SKM-1 treated with dmso at 0.1 percent for 144 hours (cell line): ENCODE results near the gene CCDC40.

Experiments used
- DNase-seq: peaks from one replicate; lab custom pipeline; 2025; ENCODE audit not compliant: unreplicated experiment; lab: John Stamatoyannopoulos, UW

The CCDC40 gene

DNA sequence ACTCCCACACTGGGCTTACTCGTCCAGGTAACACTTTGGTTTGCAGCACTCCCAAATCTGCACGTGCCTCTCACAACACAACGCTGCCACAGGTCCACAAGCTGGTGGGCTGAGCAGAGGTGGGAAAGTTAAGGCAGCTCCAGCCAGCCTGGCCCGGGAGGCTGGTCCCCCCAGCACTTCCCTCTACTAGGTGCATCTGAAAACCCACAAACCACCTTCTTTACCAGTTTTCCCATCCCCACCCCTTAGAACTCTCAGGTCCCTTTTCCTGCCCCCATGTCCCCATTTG, 63.5 kb downstream of the CCDC40 start:
- DNase-seq: no peak

DNA sequence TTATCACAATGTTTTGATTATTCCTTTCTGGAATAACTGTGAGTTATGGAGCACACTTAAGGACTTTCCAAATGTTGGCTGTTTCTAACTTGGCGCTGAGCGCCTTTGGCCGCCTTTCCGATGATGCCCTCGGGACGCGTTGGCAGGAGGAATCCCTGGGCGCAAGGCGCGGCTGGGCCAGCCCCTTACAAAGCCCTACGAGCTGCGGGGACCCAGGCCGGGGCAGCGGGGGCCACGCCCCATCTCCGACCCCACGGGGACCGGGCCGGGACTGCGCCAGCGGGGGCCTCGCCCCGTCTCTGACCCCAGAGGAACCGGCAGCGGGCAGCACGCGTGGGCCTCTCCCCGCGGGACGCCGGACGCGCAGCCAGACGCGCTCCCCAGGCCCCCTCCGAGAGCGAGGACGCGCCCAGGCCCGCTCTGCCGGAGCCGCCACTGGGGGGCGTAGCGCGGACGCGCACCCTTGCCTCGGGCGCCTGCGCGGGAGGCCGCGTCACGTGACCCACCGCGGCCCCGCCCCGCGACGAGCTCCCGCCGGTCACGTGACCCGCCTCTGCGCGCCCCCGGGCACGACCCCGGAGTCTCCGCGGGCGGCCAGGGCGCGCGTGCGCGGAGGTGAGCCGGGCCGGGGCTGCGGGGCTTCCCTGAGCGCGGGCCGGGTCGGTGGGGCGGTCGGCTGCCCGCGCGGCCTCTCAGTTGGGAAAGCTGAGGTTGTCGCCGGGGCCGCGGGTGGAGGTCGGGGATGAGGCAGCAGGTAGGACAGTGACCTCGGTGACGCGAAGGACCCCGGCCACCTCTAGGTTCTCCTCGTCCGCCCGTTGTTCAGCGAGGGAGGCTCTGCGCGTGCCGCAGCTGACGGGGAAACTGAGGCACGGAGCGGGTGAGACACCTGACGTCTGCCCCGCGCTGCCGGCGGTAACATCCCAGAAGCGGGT, 64.8 kb downstream of the CCDC40 start, which contains the start of gene GAA:
TSS of gene GAA (plus strand) at position 571 of the 935 bp plus-strand sequence. CDS start 3,006 bp downstream, outside the sequence.
- peak; percentile 58 for DNase-seq

DNA sequence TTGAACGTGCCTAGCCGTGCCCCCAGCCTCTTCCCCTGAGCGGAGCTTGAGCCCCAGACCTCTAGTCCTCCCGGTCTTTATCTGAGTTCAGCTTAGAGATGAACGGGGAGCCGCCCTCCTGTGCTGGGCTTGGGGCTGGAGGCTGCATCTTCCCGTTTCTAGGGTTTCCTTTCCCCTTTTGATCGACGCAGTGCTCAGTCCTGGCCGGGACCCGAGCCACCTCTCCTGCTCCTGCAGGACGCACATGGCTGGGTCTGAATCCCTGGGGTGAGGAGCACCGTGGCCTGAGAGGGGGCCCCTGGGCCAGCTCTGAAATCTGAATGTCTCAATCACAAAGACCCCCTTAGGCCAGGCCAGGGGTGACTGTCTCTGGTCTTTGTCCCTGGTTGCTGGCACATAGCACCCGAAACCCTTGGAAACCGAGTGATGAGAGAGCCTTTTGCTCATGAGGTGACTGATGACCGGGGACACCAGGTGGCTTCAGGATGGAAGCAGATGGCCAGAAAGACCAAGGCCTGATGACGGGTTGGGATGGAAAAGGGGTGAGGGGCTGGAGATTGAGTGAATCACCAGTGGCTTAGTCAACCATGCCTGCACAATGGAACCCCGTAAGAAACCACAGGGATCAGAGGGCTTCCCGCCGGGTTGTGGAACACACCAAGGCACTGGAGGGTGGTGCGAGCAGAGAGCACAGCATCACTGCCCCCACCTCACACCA, 65.7 kb downstream of the CCDC40 start:
- peak; percentile 20 for DNase-seq

DNA sequence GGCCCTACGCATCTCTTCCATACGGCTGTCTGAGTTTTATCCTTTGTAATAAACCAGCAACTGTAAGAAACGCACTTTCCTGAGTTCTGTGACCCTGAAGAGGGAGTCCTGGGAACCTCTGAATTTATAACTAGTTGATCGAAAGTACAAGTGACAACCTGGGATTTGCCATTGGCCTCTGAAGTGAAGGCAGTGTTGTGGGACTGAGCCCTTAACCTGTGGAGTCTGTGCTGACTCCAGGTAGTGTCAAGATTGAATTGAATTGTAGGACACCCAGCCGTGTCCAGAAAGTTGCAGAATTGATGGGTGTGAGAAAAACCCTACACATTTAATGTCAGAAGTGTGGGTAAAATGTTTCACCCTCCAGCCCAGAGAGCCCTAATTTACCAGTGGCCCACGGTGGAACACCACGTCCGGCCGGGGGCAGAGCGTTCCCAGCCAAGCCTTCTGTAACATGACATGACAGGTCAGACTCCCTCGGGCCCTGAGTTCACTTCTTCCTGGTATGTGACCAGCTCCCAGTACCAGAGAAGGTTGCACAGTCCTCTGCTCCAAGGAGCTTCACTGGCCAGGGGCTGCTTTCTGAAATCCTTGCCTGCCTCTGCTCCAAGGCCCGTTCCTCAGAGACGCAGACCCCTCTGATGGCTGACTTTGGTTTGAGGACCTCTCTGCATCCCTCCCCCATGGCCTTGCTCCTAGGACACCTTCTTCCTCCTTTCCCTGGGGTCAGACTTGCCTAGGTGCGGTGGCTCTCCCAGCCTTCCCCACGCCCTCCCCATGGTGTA, 66.4 kb downstream of the CCDC40 start:
- DNase-seq: no peak

DNA sequence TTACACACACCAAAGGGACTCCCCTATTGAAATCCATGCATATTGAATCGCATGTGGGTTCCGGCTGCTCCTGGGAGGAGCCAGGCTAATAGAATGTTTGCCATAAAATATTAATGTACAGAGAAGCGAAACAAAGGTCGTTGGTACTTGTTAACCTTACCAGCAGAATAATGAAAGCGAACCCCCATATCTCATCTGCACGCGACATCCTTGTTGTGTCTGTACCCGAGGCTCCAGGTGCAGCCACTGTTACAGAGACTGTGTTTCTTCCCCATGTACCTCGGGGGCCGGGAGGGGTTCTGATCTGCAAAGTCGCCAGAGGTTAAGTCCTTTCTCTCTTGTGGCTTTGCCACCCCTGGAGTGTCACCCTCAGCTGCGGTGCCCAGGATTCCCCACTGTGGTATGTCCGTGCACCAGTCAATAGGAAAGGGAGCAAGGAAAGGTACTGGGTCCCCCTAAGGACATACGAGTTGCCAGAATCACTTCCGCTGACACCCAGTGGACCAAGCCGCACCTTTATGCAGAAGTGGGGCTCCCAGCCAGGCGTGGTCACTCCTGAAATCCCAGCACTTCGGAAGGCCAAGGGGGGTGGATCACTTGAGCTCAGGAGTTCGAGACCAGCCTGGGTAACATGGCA, 67.1 kb downstream of the CCDC40 start:
- DNase-seq: no peak

DNA sequence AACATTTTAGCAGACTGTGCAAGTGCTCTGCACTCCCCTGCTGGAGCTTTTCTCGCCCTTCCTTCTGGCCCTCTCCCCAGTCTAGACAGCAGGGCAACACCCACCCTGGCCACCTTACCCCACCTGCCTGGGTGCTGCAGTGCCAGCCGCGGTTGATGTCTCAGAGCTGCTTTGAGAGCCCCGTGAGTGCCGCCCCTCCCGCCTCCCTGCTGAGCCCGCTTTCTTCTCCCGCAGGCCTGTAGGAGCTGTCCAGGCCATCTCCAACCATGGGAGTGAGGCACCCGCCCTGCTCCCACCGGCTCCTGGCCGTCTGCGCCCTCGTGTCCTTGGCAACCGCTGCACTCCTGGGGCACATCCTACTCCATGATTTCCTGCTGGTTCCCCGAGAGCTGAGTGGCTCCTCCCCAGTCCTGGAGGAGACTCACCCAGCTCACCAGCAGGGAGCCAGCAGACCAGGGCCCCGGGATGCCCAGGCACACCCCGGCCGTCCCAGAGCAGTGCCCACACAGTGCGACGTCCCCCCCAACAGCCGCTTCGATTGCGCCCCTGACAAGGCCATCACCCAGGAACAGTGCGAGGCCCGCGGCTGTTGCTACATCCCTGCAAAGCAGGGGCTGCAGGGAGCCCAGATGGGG, 68.0 kb downstream of the CCDC40 start:
- no peak for DNase-seq

DNA sequence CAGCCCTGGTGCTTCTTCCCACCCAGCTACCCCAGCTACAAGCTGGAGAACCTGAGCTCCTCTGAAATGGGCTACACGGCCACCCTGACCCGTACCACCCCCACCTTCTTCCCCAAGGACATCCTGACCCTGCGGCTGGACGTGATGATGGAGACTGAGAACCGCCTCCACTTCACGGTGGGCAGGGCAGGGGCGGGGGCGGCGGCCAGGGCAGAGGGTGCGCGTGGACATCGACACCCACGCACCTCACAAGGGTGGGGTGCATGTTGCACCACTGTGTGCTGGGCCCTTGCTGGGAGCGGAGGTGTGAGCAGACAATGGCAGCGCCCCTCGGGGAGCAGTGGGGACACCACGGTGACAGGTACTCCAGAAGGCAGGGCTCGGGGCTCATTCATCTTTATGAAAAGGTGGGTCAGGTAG, 68.5 kb downstream of the CCDC40 start:
- DNase-seq: no peak

DNA sequence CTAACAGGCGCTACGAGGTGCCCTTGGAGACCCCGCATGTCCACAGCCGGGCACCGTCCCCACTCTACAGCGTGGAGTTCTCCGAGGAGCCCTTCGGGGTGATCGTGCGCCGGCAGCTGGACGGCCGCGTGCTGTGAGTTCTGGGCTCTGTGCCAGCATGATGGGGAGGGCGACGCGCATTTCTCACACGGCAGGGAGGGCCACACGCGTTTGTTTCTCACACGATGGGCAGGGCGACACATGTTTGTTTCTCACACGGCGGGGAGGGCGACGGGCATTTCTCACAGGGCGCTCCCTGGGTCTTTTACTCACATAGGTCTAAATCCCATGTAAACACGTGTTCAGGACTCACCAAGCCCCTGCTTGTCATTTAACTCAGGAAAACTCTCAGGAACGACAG, 69.3 kb downstream of the CCDC40 start:
- DNase-seq: no peak

DNA sequence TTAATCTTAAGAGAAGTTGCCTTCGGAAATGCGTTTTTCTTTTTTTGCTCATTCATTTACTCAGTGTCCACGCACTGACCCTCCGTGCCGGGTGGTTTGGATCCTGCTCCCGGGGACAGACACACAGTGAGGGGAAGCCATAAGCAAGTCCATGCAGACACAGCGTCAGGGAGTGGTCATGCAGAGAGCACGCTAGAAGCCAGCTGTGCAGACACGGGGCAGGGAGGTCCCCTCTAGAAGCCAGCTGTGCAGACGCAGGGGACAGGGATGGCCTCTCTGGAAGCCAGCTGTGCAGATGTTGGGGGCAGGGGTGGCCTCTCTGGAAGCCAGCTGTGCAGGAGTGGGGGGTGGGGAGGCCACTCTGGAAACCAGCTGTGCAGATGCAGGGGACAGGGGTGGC, 69.7 kb downstream of the CCDC40 start:
- no peak for DNase-seq

DNA sequence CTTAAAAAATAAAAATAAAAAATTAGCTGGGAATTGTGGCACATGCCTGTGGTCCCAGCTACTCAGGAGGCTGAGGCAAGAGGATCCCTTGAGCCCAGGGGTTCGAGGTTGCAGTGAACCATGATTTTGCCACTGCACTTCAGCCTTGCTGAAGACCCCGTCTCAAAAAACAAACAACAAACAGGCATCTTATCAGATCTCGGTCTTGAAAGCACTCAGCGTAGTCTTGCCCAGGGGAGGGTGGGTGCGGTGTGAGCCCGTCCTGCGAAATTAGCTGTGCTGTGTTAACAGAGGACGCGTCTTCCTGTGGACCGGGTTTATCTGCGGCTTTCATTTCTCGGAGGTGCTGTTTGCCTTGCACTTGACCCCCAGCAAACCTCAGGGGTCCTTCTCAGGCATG, 70.3 kb downstream of the CCDC40 start:
- no peak for DNase-seq

DNA sequence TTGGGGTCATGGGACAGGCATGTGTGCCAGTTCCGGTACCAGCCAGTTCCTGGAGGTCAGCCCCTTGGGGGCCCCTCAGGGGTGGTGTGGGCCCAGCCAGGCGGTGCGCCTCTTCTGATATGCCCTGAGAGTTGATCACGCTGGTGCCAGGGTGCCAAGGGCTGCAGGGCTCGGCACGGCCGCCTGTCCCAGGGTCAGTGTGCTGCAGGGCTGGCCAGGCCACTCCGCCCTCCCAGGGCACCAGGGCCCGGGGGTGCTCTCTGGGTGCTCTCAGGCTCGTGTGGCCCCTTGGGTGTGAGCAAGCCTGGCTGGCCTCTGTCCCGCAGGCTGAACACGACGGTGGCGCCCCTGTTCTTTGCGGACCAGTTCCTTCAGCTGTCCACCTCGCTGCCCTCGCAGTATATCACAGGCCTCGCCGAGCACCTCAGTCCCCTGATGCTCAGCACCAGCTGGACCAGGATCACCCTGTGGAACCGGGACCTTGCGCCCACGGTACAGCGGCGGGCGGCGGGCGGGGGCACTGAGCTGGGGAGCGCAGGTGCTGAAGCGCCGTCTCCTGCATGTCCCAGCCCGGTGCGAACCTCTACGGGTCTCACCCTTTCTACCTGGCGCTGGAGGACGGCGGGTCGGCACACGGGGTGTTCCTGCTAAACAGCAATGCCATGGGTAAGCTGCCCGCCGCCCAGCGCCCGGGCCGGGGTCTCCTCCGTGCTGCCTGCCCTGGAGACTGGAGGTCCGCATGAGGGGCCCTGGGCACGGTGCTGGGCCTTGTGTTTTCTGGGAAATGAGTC, 71.0 kb downstream of the CCDC40 start:
- no peak for DNase-seq

DNA sequence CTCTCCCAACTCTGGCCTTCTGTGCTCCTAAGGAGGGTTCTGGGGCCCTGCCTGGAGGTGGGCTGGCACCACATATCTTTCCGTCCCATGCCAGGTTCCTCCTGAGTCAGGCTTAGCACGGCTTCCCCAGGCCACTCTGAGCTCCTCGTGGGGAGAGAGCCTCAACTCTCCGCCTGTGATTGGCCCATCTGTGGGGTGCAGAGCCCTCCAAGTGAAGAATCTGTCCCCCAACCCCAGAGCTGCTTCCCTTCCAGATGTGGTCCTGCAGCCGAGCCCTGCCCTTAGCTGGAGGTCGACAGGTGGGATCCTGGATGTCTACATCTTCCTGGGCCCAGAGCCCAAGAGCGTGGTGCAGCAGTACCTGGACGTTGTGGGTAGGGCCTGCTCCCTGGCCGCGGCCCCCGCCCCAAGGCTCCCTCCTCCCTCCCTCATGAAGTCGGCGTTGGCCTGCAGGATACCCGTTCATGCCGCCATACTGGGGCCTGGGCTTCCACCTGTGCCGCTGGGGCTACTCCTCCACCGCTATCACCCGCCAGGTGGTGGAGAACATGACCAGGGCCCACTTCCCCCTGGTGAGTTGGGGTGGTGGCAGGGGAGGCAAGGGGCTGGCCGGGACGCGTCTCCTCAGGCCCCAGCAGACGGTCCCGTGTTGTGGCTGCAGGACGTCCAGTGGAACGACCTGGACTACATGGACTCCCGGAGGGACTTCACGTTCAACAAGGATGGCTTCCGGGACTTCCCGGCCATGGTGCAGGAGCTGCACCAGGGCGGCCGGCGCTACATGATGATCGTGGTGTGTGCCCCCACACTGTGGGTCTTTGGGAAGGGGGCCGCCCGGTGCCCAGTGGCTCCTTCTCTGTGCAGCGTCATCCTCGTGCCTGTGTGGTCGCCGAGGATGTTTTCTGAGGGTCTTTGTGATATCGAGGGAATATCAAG, 71.9 kb downstream of the CCDC40 start:
- no peak for DNase-seq

DNA sequence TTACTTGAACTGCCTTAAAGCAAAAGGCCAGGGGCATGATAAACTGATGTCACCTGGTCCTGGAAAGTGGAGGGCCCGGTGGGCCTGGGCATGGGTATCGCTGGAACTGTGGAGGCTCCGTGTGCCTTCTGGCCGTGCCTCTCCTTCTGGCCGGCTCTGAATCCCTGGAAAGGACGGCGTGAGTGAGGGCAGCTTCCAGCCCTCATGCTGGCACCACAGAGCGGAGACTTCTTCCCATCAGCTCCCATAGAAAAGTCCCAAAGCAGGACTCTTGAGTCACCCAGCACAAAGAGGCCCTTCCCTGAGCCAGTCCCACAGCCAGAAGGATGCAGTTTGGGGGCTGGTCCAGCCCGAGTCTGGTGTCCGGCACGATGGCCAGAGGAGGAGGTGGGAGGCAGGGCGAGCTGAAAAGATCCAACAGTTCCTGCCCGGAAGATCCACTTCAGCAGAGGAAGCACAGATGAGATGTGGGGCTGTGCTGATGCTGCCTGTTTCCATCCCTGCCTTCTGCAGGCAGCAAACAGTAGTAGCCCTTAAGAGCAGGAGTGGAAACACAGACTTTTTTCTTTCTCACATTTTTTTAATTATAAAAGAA, 72.7 kb downstream of the CCDC40 start:
- DNase-seq: no peak

DNA sequence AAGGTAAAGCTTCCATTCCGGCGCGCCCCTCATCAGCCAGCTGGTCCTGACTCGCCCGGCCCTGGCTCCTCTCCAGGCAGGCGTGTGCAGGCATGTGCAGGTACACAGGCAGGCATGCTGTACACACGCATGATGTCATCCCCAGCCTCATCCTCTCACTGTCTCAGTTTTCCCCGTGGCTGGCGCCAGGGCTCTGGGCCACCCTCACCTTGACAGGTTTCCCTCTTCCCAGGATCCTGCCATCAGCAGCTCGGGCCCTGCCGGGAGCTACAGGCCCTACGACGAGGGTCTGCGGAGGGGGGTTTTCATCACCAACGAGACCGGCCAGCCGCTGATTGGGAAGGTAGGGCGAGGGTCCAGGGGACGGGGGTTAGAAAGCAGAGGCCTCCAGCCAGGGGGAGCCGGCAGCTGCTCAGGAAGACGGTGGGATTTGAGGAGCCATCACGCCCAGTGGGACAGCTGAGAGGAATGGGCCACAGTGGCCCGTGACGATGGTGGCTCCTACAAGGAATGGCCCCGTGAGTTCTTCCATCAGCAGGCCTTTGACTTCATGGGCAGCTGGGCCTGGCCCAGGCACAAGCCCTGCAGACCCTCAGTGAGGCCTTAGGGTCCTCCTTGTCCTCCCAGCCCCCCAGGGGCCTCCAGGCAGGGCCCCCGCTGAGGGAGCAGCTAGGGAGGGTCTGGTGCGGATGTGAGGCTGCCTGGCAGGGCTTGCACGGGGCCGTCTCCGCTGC, 73.4 kb downstream of the CCDC40 start:
- DNase-seq: no peak

DNA sequence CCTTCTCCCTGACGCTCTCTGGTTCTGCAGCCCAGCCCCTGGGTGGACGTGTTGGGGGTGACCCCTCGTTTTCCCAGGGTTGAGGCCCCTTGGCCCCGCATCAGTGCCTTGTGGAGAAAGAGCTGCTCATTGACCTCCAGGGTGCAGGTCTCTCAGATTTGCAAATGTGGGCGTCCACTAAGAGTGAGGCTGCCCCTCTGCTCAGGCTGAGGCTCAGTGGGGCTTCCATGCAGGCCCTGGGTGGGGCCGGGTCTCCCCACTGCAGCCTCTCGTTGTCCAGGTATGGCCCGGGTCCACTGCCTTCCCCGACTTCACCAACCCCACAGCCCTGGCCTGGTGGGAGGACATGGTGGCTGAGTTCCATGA, 74.0 kb downstream of the CCDC40 start:
- no peak for DNase-seq

DNA sequence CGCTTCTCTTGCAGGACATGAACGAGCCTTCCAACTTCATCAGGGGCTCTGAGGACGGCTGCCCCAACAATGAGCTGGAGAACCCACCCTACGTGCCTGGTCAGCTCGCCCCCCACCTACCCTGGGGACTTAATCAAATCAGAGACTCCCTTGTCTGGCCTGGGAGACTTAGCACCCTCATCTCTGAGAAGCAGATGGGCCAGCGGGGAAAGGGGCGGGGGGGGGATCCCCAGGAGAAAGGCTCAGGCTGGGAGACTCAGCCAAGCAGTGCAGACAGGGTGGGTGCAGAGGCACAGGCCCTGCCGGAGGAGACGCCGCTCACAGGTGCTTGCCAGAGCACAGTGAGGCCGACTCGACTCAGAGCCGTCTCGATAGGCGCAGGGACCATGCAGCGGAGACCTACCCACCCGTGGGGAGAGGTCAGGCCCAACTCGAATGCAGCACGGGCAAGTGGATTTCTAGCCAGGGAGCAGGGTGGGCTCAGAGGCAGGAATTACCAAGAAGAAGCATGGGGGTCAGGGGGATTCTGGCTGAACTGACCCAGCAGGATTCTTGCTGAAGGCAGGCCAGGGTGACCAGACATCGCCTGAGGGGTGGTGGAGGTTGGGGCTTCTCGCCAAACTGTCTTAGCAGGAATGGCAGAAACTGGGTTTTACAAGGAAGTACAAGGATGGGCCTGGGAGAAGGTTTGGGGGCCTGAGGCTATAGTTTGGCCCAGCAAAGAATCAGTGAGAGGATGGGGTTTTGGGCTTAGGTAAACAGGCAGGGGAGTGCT, 74.7 kb downstream of the CCDC40 start:
- DNase-seq: no peak
